HG02571 (cell line): Measurements from ENCODE around the gene HMG20A.

Experiments
- ATAC-seq: cut with Tn5 transposase; IDR thresholded peaks from one replicate; pipeline ENCODE4 v1.9.1; 2021; ENCODE audit warnings: mild to moderate bottlenecking, moderate library complexity; ENCODE audit not compliant: unreplicated experiment

The HMG20A gene

GRCh38 chr15:77475001-77475400 is 54.3 kb downstream of the HMG20A start:
- ATAC-seq = no peak

- ATAC-seq = no peak
Observed at GRCh38 chr15:77475898-77476297, 55.2 kb downstream of the HMG20A start.

GRCh38 chr15:77476995-77477394 is 56.3 kb downstream of the HMG20A start:
- no peak for ATAC-seq

DNA sequence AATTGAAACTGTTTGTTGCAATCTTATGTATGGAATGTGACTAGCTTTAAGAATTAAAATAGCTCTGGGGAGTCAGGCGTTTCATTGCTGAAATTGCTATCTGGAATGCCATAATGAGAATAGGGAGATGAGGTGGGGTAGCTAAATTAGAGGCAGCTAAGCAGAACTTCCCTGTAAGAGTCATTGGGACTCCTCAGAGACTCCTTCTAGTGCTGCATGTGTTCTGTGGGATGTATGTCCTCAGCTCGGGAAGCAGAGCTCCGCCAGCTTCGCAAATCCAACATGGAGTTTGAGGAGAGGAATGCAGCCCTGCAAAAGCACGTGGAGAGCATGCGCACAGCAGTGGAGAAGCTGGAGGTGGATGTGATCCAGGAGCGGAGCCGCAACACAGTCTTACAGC is 57.4 kb downstream of the HMG20A start:
- ATAC-seq = no peak

DNA sequence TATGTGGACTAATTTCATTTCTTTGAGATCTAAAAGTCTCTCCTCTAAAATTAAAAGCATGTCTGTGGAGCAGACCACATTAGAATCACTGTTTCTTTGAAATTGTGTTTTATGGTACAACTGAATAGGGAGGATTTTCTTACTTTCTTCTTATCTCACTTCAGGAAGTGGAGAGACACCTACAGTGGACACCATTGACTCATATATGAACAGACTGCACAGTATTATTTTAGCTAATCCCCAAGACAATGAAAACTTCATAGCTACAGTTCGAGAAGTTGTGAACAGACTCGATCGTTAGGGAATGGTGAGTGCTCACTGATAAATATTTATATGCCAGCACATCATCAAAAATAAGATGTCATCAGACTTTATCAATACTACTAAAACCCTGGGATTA is 58.3 kb downstream of the HMG20A start:
- no peak for ATAC-seq

- ATAC-seq = no peak
Observed at GRCh38 chr15:77480859-77481633, 60.4 kb downstream of the HMG20A start.

- ATAC-seq = no peak
Observed at GRCh38 chr15:77481670-77482069, 61.0 kb downstream of the HMG20A start.

DNA sequence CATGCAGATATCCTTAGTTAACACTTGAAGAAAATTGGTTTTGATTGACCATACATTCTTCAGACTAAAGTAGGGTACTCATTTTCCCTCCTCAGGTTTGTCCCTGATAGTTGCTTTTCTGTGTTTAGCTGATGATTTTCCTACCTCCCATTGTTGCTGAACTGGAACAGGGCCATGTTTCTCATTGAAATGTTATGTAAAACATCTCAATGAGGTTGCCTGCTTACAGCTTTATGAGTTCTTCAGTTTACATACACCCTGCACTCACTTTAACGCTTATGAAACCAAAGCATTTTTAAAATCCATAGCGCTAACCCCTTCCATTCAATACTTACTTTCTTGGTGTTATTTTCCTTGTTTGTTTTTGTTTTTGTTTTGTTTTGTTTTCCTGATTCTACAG is 61.9 kb downstream of the HMG20A start:
- no peak for ATAC-seq

- ATAC-seq = no peak
Observed at GRCh38 chr15:77483425-77484140, 62.9 kb downstream of the HMG20A start.

GRCh38 chr15:77484994-77485393 is 64.3 kb downstream of the HMG20A start:
- ATAC-seq = no peak

DNA sequence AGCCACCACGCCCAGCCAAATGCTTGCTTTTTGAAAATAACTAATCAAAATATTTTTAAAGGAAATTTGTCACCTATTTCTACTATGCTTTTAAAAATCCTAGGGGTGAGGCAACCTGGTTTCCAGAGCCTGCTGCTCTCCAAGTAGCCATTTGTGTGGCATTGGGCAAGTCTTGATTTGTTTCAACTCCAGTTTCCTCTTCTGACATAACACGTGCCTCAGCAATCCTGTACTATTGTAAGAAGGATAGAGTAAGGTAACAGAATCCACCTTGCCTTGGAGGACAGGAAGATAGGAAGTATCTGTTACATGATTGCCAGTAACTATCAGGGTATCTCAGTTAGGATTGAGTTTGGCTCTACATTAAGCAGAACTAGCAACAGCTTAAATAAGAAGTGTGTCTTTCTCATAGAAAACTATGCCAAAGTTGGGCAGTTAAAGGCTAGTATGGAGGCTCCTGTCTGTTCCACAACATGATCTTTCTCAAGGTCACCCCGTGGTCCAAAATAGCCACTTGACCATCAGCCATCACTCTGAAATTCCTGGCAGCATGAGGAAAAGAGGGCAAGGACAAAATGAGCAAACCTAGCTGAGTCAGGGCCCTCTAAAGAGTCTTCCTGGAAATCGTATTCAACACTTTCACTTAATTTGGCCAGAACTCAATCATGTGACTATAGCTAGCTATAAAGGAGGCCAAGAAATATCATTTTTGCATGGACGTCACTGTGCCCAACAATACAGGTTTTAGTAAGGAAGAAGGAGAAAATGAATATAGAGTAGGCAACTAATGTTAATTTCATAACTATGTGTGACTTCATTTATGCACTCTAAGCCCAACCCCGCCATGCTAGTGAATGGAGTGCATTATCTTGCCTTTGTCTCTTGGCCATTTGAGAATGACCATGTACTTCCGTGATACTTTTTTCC is 66.1 kb downstream of the HMG20A start:
- ATAC-seq = no peak

GRCh38 chr15:77487469-77487842 is 66.8 kb downstream of the HMG20A start:
- no peak for ATAC-seq

DNA sequence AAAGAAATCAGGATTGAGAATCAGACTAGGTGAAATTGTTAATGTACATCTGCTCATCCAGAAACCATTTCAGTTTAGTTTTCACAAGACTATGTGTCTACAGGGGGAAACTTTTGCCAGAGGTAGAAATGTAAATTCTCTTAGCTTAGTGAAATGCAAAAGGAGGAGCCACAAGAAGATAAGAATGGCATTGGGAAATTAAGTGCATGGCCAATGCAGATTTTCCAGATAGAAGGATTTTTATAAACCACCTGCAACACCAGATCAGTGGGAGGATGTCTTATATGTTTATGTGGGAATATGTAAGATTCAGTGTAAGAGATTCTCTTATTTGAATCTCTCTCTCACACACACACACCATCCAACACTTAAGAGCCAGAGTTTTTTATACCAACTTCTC is 67.2 kb downstream of the HMG20A start:
- ATAC-seq = no peak

GRCh38 chr15:77489647-77490046 is 69.0 kb downstream of the HMG20A start:
- ATAC-seq = no peak

DNA sequence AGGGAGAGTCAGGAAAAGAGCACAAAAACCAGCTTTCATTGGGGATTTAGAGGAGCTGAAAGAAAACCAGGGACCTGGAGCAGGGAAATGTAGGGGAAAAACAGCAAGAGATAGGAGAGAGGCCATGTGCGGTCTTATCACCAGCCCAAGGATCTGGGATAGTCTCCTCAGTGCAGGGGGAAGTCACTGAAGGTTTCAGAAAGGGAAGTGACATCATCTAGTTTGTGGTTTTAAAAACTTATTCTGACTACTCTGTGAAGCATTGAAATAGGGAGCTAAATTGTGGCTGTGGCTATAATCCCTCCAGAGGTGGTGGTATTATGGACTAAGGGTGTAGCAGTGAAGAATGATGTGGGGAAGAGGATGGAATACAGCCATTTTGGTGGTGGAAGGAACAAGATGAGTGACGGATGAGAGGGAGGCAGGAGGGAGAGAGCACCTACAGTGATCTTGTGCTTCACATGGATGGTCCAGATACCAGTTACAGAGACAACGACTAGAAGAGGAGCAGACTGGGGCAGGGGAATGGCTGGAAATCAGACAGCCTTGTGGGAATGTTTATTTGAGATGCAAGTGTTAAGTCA is 72.7 kb downstream of the HMG20A start:
- no peak for ATAC-seq

- ATAC-seq = no peak
Observed at GRCh38 chr15:77494073-77494867, 73.6 kb downstream of the HMG20A start.

GRCh38 chr15:77494964-77495363 is 74.3 kb downstream of the HMG20A start:
- ATAC-seq = no peak

DNA sequence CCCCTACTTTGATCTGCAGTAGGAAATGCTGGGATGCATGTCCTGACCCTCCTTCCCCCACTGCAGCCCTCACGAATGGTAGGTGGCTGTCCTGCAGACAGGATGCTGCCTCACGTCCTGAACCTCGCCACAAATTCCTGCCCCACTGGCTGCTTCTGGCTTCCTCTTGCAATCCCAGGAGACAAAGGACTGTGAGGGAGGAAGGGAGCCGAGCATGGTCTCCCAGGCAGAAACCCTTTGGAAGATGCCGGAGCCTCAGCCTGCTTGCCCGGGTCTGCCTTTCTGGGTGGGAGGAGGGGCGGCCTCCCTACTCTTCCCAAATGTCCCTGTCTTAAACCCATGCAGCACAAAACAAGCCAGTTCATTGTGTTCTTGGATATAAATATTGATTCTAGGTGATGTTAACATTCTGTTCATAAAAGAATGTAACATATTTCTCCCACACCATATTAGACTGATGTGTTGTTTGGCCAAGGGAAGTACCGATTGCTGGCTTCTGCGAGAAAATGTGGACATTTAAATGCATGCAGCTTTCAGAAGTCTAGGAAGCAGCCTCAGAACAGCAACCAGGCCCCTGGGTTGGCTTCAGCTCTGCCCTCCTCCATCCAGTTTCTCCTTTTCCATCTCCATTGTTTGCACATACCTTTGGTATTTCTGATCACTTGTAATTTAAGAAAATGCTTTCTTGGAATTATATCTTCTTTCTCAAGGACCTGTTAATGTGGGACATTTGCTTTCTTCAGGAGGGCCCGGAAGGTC is 75.3 kb downstream of the HMG20A start:
- ATAC-seq = no peak

DNA sequence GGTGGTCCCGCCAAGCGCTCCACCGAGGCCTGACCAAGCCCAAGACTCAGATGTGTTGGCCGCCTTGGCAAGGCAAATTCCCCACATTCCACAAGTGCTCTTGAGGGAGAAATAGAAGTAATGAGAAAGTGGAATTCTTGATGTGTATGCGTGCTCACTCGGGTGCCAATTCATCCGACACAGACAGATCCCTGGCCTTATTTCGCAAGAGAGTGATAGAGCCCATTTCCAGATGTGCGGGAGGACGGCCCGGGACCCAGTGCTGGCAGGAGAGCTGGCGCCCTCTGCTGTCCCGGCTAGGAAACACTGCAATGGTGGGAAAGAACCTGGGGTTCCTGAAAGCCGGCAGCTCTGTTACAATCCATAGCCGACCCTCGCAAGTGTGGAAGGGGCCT is 76.0 kb downstream of the HMG20A start:
- ATAC-seq = no peak
